OCI-LY1 (cell line): ENCODE data around the gene PGC.

Source experiments
- H2AFZ ChIP-seq: fragments of 200-600 bp; sonication (generic), shearing (Covaris generic); 2 replicates; pipeline ENCODE4 v1.6.0; 2014; ENCODE audit warnings: antibody characterized with exemption, mild to moderate bottlenecking, low read length
- H3F3A ChIP-seq: fragments of 200-600 bp; sonication (generic), shearing (Covaris generic); 2 replicates; pipeline ENCODE4 v1.6.0; 2014; ENCODE audit warnings: mild to moderate bottlenecking, antibody characterized with exemption, low read length, moderate library complexity; ENCODE audit not compliant: insufficient read depth
- H3K27ac ChIP-seq: fragments of 200-600 bp; sonication (generic); 2 replicates; pipeline ENCODE4 v1.5.1; 2014; ENCODE audit warnings: low read length, mixed run types, mild to moderate bottlenecking, low read depth; ENCODE audit not compliant: poor library complexity, severe bottlenecking
- H3K27me3 ChIP-seq: fragments of 200-600 bp; sonication (generic); 2 replicates; pipeline ENCODE4 v1.6.0; 2014; ENCODE audit warnings: antibody characterized with exemption, mild to moderate bottlenecking, low read length, moderate library complexity; ENCODE audit not compliant: insufficient read depth
- H3K36me3 ChIP-seq: fragments of 200-600 bp; sonication (generic); 2 replicates; pipeline ENCODE4 v1.6.1; 2014; ENCODE audit warnings: mild to moderate bottlenecking, antibody characterized with exemption, low read length, moderate library complexity, mixed read lengths; ENCODE audit not compliant: insufficient read depth
- H3K4me1 ChIP-seq: fragments of 200-600 bp; sonication (generic); 2 replicates; pipeline ENCODE4 v1.5.1; 2014; ENCODE audit warnings: mild to moderate bottlenecking, low read length, moderate library complexity; ENCODE audit not compliant: insufficient read depth, severe bottlenecking
- H3K4me2 ChIP-seq: fragments of 200-600 bp; sonication (generic), shearing (Covaris generic); 2 replicates; pipeline ENCODE4 v1.6.1; 2014; ENCODE audit warnings: low read length
- H3K4me3 ChIP-seq: fragments of 200-600 bp; sonication (generic); 2 replicates; pipeline ENCODE4 v1.5.1; 2014; ENCODE audit warnings: low read length, low read depth, mild to moderate bottlenecking, mixed read lengths; ENCODE audit not compliant: poor library complexity, severe bottlenecking
- H3K79me2 ChIP-seq: fragments of 200-600 bp; shearing (Covaris generic); 2 replicates; pipeline ENCODE4 v1.6.1; 2016; ENCODE audit warnings: mixed run types, low read length, mixed read lengths; ENCODE audit not compliant: insufficient read depth
- H3K9ac ChIP-seq: fragments of 200-600 bp; sonication (generic), shearing (Covaris generic); 2 replicates; pipeline ENCODE4 v1.6.1; 2014; ENCODE audit warnings: mild to moderate bottlenecking, low read length, mixed read lengths
- H3K9me2 ChIP-seq: fragments of 200-600 bp; sonication (generic), shearing (Covaris generic); 2 replicates; pipeline ENCODE4 v1.6.1; 2014; ENCODE audit warnings: low read depth, mild to moderate bottlenecking, low read length, mixed read lengths
- H3K9me3 ChIP-seq: fragments of 200-600 bp; shearing (Covaris generic); 2 replicates; pipeline ENCODE4 v1.6.1; 2014; ENCODE audit warnings: low read length, mixed read lengths
- H4K20me1 ChIP-seq: fragments of 200-600 bp; sonication (generic), shearing (Covaris generic); 2 replicates; pipeline ENCODE4 v1.6.0; 2016; ENCODE audit warnings: mild to moderate bottlenecking, low read length; ENCODE audit not compliant: insufficient read depth
- EZH2 ChIP-seq: fragments of 200-600 bp; sonication (generic), shearing (Covaris generic); IDR thresholded peaks from 2 replicates; pipeline ENCODE4 v1.8.0; 2017; ENCODE audit warnings: borderline replicate concordance, mixed run types, mild to moderate bottlenecking, antibody characterized with exemption, low read length, moderate library complexity, mixed read lengths
- TF ChIP-seq, protein P1 (sequence below): fragments of 200-600 bp; sonication (generic), shearing (Covaris generic); IDR thresholded peaks from 2 replicates; pipeline ENCODE4 v1.5.1; 2017; ENCODE audit warnings: mild to moderate bottlenecking, antibody characterized with exemption, low read length, moderate library complexity, mixed read lengths

The PGC gene

DNA sequence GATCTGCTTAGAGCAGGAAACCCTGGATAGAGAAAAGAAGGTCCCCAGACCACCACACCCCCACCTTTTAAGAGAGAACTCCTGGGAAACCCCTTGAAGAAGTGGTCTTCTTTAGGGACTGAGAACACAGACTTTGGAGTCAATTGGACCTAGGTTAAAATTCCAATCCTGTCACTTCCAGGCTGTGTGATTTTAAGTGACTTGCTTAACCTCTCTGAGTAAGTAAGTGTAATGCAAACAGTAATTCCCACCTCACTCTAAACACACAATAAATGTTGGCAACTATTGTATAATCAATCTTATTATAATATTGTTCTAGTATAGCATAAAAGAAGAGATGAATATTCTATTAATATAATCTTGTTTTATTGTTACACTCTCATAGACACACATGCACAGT is 15.0 kb downstream of the PGC start:
- Histone ChIP-seq H3K4me2 (peak overlapping the region; percentile 78), H3K4me1 (peaks cover 66% of the 10 kb centered on the region), H3K9me2 (no peaks in the 10 kb centered on the region), H3K4me3 (peak overlapping the region; percentile 79), H3K27ac (peak overlapping the region; percentile 93), H3K79me2 (no peaks in the 10 kb centered on the region), H3K9me3 (no peaks in the 10 kb centered on the region), H3F3A (no peaks in the 10 kb centered on the region), H3K36me3 (no peaks in the 10 kb centered on the region), H2AFZ (no peak overlapping the region), H4K20me1 (no peaks in the 10 kb centered on the region), H3K9ac (no peak overlapping the region; the same call in 1 of the 2 replicates), H3K27me3 (no peaks in the 10 kb centered on the region)
- TF ChIP-seq, protein P1, sequence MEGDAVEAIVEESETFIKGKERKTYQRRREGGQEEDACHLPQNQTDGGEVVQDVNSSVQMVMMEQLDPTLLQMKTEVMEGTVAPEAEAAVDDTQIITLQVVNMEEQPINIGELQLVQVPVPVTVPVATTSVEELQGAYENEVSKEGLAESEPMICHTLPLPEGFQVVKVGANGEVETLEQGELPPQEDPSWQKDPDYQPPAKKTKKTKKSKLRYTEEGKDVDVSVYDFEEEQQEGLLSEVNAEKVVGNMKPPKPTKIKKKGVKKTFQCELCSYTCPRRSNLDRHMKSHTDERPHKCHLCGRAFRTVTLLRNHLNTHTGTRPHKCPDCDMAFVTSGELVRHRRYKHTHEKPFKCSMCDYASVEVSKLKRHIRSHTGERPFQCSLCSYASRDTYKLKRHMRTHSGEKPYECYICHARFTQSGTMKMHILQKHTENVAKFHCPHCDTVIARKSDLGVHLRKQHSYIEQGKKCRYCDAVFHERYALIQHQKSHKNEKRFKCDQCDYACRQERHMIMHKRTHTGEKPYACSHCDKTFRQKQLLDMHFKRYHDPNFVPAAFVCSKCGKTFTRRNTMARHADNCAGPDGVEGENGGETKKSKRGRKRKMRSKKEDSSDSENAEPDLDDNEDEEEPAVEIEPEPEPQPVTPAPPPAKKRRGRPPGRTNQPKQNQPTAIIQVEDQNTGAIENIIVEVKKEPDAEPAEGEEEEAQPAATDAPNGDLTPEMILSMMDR: no peak
- no peak for TF ChIP-seq EZH2

DNA sequence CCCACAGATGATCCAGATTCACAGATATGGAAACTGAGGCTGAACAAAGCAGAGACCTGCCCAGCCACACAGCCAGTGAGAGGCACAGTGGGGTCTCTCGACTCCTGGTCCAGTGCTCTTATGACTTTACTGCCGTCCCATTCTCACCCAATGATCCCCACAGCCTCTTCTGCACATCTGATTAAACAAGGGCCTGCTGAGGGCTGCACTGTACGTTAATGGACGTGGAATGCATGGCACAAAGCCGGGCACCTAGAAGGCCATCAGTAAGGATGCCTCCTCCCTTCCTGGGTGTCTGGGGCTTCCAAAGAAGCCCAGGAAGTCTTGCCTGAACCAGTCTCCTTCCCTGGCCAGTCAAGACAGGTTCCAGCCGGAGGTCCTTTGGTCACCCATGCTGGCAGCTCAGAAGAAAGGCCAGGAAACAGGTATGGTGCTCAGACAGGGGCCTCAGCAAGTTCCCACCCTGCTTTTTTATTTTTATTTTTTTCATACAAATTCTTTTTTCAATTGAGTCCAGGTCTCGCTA is 15.6 kb downstream of the PGC start:
- H3K4me3 ChIP-seq: peak overlapping the region; percentile 28
- H3K27me3 ChIP-seq: no peaks in the 10 kb centered on the region
- H3K4me2 ChIP-seq: peak overlapping the region; percentile 78
- H4K20me1 ChIP-seq: no peaks in the 10 kb centered on the region
- H3K27ac ChIP-seq: no peak overlapping the region
- no peaks in the 10 kb centered on the region for H3F3A ChIP-seq
- H3K9ac ChIP-seq: no peak overlapping the region; the same call in 1 of the 2 replicates
- H3K36me3 ChIP-seq: no peaks in the 10 kb centered on the region
- H3K4me1 ChIP-seq: peaks cover 66% of the 10 kb centered on the region
- no peaks in the 10 kb centered on the region for H3K79me2 ChIP-seq
- H3K9me3 ChIP-seq: no peaks in the 10 kb centered on the region
- no peaks in the 10 kb centered on the region for H3K9me2 ChIP-seq
- TF ChIP-seq, protein P1: no peak
- TF ChIP-seq EZH2: no peak
- H2AFZ ChIP-seq: no peak overlapping the region

DNA sequence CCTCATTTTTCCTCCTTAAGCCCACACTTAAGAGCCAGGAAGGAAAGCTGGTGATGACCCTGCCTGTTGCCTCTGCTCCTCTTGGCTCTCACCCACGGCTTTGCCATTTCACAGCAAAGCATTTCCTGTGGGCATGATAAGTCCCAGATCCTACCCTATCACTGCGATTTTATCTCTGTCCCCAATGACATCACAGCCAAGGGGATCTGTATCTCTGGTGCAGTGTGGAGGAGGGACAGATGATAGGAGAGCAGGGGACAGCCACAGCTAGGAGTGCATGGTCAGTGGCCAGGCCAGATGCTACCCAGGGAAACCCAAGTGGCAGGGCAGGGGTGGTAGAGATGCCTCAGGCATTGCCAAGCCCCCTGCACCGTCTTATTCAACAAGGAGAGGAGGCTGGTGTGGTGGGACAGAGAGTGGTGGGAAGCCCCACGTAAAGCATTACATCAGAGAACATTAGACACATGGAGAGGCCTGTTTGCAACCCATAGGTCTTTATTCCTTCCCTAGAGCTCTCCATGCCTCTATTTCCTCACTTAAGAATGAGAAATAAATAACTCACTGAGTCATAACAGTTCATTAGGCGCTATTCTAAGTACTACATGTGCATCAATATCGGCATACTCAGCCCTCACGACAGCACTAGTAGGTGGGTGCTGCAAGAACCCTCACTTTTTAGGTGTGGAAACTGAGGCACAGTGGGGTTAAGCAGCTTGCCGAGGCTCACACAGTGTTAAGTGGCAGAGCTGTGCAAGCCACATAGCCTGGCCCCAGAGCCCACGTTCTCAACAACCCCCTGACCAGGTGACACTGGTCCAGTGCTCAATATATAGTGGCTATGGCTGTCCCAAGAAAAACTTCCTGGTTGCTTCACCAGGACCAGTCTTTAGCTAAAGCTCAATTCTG is 16.4 kb downstream of the PGC start:
- H3K4me1 ChIP-seq: peaks cover 62% of the 10 kb centered on the region
- no peaks in the 10 kb centered on the region for H3K79me2 ChIP-seq
- no peak overlapping the region; the same call in 1 of the 2 replicates for H3K9ac ChIP-seq
- H3K4me2 ChIP-seq: peak overlapping the region; percentile 78
- no peaks in the 10 kb centered on the region for H3K9me3 ChIP-seq
- no peaks in the 10 kb centered on the region for H3F3A ChIP-seq
- no peak for TF ChIP-seq EZH2
- TF ChIP-seq, protein P1: no peak
- H2AFZ ChIP-seq: no peak overlapping the region
- H3K9me2 ChIP-seq: no peaks in the 10 kb centered on the region
- no peaks in the 10 kb centered on the region for H3K27me3 ChIP-seq
- no peaks in the 10 kb centered on the region for H4K20me1 ChIP-seq
- H3K36me3 ChIP-seq: no peaks in the 10 kb centered on the region
- peak overlapping the region; percentile 3 for H3K4me3 ChIP-seq
- peak overlapping the region; percentile 10 for H3K27ac ChIP-seq
